Measurements from ENCODE around the gene TSPAN3.

TSPAN3 gene

DNA sequence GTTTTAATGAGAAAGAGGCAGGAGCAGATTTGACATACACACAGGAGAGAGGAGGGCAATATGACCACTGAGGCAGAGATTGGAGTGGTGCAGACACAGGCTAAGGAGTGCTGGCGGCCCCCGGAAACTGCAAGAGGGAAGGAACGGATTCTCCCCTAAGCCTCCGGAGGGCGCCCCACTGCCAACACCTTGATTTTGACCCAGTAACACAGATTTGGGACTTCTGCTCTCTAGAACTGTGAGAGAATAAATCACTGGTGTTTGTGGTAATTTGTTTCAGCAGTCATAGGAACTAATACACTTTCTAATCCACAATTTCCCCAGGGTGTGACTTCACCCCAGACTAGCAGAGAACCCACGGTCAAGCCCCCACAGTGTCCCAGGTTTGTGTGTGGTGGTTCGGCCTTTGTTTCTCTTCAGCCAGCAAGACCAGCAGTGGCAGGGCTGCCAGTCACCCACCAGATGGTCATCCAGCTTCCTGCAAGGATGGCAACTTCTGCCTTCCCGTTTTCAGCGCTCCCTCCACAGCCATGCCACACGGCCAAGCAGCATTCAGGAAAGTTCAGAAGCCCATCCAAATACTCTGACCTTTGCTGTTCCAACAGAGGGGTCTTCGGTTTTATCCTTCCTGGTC is 23.6 kb upstream of the TSPAN3 start:
- DNase-seq: no peak
- no peak overlapping the region for H3K4me3 ChIP-seq (ENCODE audit: low read depth, low read length)
- in situ Hi-C loops (cut with HindIII; ENCODE audit: low pct_ligation_motif_present, low sequenced_read_pairs): no loop called here
- no peak overlapping the region for H3K27ac ChIP-seq
- no peaks in the 10 kb centered on the region for H3K27me3 ChIP-seq (replicated peaks)
- TF ChIP-seq CTCF (IDR thresholded peaks at IDR 0.05; ENCODE audit: low read depth, low read length, missing control alignments): peak; percentile 58
- H3K36me3 ChIP-seq (replicated peaks): no peaks in the 10 kb centered on the region

DNA sequence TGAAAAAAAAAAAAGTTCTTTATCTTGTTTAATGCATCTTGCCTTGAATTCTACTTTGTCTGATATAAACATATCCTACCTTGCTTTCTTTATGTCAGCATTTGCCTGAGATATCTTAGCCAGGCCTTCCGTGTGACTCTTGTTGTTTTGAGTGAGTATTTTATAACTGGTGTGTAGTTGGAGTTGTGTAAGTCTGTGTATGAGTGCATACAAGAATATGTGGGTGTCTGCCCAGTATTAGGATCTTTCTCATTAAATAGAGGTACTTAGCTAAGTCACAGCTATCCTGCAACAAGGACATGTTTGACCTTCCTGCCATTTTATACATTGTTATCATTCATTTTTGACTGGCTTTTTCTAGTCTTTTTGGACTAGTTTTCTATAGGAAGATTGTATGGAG is 22.5 kb upstream of the TSPAN3 start:
- no peak overlapping the region for H3K27ac ChIP-seq
- no peak overlapping the region for H3K4me3 ChIP-seq (ENCODE audit: low read depth, low read length)
- DNase-seq: no peak
- no peak for TF ChIP-seq CTCF (IDR thresholded peaks at IDR 0.05; ENCODE audit: low read depth, low read length, missing control alignments)
- in situ Hi-C loops (cut with HindIII; ENCODE audit: low pct_ligation_motif_present, low sequenced_read_pairs): no loop called here
- H3K36me3 ChIP-seq (replicated peaks): no peaks in the 10 kb centered on the region
- no peaks in the 10 kb centered on the region for H3K27me3 ChIP-seq (replicated peaks)

GRCh38 chr15:77091097-77091496 is 20.2 kb upstream of the TSPAN3 start:
- no peak overlapping the region for H3K27ac ChIP-seq
- in situ Hi-C loops (cut with HindIII; ENCODE audit: low pct_ligation_motif_present, low sequenced_read_pairs): no loop called here
- no peaks in the 10 kb centered on the region for H3K27me3 ChIP-seq (replicated peaks)
- no peak for DNase-seq
- H3K4me3 ChIP-seq (ENCODE audit: low read depth, low read length): no peak overlapping the region
- H3K36me3 ChIP-seq (replicated peaks): no peaks in the 10 kb centered on the region
- TF ChIP-seq CTCF (IDR thresholded peaks at IDR 0.05; ENCODE audit: low read depth, low read length, missing control alignments): no peak

DNA sequence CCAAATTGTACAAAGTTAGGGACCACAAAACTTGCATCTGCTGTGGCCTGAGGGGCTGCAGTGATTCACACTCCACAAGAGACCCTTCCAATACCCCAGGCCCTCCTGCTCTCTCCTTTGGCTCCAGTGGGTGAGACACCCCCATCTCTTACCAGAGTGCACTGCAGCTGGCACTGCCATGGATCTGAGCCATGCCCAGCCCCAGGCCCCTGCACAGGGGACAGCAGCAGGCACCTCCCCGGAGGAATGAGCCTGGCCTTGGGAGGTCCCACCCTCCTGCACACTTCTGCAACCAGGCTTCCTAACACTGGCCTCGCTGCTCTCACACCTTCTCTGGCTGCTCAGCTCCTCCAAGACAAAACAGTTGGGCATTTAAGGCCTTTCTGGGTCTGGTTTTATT is 16.3 kb upstream of the TSPAN3 start:
- Histone ChIP-seq H3K27ac (no peak overlapping the region), H3K36me3 (replicated peaks) (no peaks in the 10 kb centered on the region), H3K27me3 (replicated peaks) (no peaks in the 10 kb centered on the region), H3K4me3 (ENCODE audit: low read depth, low read length) (no peak overlapping the region)
- TF ChIP-seq CTCF (IDR thresholded peaks at IDR 0.05; ENCODE audit: low read depth, low read length, missing control alignments): no peak
- in situ Hi-C loops (cut with HindIII; ENCODE audit: low pct_ligation_motif_present, low sequenced_read_pairs): no loop called here
- no peak for DNase-seq

DNA sequence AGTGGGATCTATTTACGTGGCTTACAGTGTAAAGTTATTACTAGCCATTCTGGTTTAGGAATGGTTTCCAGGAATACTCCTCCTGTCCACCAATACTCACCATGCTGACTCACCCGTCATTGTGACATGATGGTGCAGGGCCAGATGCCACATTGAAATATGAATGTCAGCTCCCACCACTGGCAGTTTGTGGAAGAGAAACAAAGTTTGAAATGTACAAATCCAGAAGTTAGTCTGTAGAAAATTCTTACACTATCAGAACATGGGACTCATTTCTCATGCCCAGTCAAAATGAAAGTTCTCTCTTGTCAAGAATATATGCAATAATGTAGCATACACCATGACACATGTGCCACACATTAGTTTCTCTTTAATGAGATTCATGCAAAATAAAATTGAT is 14.4 kb upstream of the TSPAN3 start:
- Histone ChIP-seq H3K27me3 (replicated peaks) (no peaks in the 10 kb centered on the region), H3K27ac (no peak overlapping the region), H3K4me3 (ENCODE audit: low read depth, low read length) (no peak overlapping the region), H3K36me3 (replicated peaks) (no peaks in the 10 kb centered on the region)
- no peak for TF ChIP-seq CTCF (IDR thresholded peaks at IDR 0.05; ENCODE audit: low read depth, low read length, missing control alignments)
- DNase-seq: peak; percentile 18
- in situ Hi-C loops (cut with HindIII; ENCODE audit: low pct_ligation_motif_present, low sequenced_read_pairs): no loop called here

- no peak for TF ChIP-seq CTCF (IDR thresholded peaks at IDR 0.05; ENCODE audit: low read depth, low read length, missing control alignments)
- no peak overlapping the region for H3K27ac ChIP-seq
- H3K4me3 ChIP-seq (ENCODE audit: low read depth, low read length): no peak overlapping the region
- no peaks in the 10 kb centered on the region for H3K36me3 ChIP-seq (replicated peaks)
- no peak for DNase-seq
- H3K27me3 ChIP-seq (replicated peaks): no peaks in the 10 kb centered on the region
- in situ Hi-C loops (cut with HindIII; ENCODE audit: low pct_ligation_motif_present, low sequenced_read_pairs): no loop called here
Measured at GRCh38 chr15:77084436-77084835, 13.5 kb upstream of the TSPAN3 start.
